GM21515 (cell line): ENCODE measurements around the gene KIF3B.

Experiments
- ATAC-seq: cut with Tn5 transposase; IDR thresholded peaks from one replicate; pipeline ENCODE4 v1.9.1; 2021; ENCODE audit not compliant: unreplicated experiment

KIF3B gene

GRCh38 chr20:32277361-32278198, at the start of gene KIF3B:
Gene KIF3B, plus strand, starts transcription at chr20:32277651. Its CDS starts 32,127 bp downstream, at chr20:32309778.
- ATAC-seq, result peak; percentile 81

- no peak for ATAC-seq
Observed at GRCh38 chr20:32227744-32228688, 49.4 kb upstream of the KIF3B start.

GRCh38 chr20:32229251-32229747, 48.2 kb upstream of the KIF3B start:
- ATAC-seq, result no peak

GRCh38 chr20:32230707-32231106, 46.7 kb upstream of the KIF3B start:
- ATAC-seq, result no peak

GRCh38 chr20:32231245-32231644, 46.2 kb upstream of the KIF3B start:
- ATAC-seq, result no peak

DNA sequence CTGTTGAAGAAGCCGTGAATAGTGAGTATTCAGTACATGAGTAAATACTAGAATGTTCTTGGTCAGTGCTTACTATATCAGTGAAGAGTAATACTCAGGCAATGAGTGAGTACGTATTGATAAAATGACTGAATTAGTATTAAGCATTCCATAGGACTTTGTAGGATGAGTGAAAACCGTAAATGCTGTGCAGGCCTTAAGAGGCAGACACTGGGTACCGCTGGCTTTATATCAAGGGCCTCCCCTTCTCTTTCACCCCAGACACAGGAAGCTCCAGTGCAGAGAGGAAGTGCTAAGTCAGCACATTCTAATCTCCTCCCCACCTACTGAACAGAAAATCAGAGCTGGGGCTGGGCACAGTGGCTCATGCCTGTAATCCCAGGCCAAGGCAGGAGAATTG, 45.6 kb upstream of the KIF3B start:
- no peak for ATAC-seq

DNA sequence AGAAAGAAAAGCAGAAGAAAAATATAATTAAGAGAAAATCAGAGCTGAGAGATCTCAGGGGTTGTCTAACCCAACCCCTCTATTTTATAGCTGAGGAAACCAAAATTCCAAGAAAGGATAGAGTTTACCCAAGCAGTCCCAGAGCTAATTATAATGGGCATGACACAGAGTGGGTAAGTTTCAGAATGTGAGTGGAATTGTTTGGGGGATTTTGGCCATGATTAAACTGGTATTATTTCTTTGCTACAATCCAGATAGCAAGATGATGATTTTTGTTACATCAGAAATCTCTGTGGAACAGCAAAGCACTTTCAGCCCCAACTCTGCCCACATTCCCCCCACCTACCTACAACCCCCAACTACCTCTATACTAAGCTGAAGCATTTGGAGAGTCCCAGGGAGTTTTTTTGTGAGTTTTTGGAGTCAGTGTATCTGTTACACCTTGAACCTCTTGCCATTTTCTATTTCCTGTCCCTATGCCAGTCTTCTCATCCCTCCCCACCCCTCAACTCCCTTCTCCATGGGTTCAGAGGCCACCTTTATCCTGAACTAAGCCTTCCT, 45.0 kb upstream of the KIF3B start:
- ATAC-seq, result no peak

- ATAC-seq, result no peak
Observed at GRCh38 chr20:32233286-32233685, 44.2 kb upstream of the KIF3B start.

DNA sequence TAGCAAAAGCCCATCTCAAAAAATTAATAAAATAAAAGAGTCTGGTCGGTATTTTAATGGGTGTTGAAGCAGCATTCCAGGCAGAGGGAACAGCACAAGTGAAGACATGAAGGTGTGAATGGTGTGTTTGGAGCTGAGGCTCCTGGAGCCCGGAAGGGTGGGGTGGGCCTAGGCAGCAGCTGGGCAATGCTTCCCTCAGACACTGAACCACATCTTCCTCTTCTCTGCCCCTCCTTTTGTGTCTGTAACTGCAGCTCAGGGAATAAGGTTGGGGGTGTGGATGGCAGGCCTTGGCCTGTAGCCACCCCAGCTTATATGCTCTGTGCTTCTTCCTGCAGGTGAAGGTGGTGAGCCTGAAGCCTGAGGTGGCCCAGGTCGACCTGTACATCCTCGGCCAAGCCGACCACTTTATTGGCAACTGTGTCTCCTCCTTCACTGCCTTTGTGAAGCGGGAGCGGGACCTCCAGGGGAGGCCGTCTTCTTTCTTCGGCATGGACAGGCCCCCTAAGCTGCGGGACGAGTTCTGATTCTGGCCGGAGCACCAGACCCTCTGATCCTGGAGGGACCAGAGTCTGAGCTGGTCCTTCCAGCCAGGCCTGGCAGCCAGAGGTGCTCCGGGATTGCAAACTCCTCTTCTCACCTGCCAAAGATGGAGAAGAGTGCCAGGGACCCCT, 43.2 kb upstream of the KIF3B start:
- no peak for ATAC-seq

DNA sequence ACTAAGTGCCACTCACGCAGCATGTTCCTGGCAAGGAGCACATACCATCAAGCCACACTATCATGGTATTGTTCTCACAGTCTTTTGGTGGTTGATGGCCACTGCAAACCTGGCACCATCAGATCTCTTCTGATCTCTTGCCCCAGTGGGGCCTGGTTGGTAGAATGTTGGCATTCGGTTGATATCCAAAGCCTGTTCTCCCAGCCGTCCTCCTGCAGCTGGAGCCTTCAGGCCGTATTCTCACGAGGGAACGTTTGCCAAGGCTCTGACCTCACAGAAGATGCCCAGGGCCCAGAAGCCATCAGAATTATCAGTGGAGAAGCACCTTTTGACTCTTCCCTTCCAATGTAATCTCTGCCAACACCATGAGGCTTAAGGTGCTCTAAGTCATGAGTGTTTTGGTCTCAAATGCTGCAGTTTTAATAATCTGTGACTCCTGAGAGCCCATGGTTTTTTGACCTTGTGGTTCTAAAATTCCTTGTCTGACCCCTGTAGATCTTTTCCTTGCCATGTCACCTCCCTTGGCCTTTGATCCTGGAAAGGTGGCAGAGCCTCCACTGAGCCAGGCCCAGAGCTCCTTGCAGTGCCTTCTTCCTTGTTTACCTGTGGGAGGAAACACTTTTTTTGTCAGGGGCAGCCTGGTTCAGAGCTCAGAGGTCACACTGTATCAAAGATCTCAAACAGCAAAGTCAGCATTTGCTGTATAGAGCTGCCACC, 42.0 kb upstream of the KIF3B start:
- ATAC-seq, result no peak

DNA sequence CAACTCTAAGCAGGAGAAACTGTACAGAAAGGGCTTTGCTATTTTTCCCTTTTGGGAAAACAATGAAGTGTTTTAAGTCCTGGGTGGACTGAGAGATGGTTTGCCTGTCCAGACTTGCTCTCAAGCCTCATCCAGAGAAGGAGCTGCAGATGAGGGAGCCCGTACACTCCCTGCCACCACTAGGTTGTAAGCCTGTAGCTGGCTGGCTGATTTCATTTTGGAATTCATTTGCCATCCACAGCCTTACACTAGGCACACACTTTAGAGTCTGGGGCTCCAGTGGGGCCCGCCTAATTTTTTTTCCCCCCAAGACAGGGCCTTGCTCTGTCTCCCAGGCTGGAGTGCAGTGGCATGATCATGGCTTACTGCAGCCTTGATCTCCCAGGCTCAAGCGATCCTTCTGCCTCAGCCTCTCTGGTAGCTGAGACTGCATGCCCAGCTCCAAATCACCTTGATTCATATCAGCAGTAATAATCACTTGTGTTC, 41.4 kb upstream of the KIF3B start:
- no peak for ATAC-seq

DNA sequence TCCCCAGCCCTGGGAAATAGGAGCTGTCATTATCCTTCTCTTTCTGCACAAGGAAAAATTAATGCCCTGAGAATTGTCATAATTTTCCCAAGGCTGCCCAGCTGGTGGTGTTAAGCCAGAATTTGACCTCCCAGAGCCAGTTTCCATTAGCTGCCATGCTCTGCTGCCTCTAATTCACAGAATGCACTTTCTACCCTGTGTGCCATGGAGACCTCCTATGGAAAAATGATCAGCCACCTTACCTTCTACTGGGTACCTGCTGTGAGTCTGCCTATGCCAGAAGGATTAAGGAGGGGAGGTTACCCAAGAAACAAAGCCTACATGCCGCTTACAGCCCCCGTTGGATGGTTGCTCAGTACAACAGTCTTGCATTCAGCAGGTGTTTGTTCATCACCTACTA, 40.6 kb upstream of the KIF3B start:
- ATAC-seq, result no peak

DNA sequence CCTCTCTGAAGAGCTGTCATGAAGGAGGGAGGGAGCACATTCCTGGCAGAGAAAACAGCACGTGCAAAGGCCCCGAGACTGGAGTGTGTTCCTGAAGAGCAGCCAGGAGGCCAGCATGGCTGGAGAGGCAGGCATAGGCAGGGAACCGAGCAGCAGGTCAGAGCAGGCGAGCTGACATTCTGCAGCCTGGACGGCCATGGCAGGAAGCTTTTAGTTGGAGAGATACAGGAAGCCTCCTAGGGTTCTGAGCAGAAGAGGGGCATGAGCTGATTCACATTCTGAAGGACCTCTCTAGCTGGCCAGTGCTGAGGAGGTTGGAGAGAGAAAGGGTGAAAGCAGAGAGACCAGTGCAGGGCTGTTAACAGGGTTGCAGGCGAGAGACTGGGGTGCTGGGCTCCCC, 40.0 kb upstream of the KIF3B start:
- ATAC-seq, result no peak

DNA sequence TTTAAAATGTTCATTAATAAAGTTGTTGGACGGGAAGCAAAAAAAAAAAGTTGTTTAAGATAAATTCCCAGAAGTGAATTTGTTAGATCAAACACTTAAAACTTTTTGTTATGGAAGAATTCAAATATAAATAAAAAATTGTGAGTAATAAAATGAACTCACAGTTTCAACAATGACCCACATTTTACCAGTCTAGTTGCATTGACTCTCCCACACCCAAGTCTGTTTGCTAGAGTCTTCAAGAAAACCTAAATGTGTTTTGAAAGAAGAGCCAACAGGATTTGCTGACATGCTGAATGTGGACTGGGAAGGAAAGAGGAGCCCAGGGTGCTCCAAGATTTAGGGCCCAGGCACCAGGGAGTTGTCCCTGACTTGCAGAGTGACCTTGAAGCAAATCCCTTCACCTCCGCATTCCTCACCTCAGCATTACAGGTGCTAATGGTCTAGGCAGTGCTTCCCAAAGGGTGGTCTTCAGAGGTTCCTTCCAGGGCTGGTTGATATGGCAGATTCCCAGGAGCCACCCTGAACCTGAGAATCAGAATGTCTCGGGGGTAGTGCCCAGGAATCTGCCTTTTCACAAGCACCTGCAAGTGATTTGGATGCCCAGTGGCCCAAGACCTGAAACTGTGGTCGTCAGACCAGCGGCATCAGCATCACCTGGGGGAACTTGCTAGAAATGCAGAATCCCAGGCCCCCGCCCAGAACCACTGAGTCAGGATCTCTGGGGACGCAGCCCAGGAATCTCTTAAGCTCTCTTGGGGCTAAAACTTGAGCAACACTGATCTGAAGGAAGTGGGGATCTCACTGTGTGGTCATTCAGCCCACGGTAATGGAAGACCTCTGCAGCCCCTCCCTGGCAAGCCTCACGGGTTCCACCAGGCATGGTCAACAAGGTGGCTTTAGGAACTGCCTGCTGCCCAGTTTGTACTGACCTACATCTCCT, 38.7 kb upstream of the KIF3B start:
- no peak for ATAC-seq

- no peak for ATAC-seq
Observed at GRCh38 chr20:32240205-32240604, 37.2 kb upstream of the KIF3B start.

- no peak for ATAC-seq
Observed at GRCh38 chr20:32241807-32242206, 35.6 kb upstream of the KIF3B start.

DNA sequence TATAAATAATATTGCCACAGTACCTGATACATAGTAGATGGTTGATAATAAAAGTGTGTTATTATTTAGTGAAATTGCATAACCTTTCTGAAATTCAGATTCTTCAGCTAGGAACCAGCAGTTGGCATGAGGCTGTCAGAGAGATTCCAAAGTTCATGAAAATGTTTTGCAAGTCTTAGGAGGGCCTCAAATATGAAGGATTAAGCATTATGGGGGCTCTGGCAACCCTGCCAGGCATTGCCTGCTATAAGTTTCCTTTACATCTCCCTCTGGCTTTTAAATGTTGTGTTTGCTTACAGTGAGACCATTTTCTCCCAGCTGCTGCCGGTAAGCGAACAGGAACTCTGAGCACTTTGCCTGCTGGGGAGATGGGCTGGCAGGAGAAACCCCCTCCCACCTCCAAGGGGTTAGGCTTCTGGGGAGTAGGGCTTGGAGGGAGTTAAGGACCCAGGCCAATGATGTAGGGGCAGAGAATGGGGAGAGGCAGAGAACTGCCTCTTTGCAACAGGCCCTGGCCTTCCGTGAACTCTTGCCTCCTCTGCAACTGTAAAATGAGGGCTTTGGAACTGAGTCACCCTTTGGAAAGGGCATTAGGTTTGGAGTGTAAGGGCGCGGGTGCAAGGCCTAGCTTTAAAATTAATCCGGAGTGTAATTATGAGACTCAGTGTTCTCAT, 33.2 kb upstream of the KIF3B start:
- no peak for ATAC-seq

GRCh38 chr20:32244959-32245358, 32.5 kb upstream of the KIF3B start:
- ATAC-seq, result no peak
